Activated naive CD4-positive, alpha-beta T cell treated with anti-CD3 and anti-CD28 coated beads for 36 hours (primary cell): ENCODE measurements around the gene AQP1. TPM values are rescaled to one million over a fixed set of nuclear protein-coding genes. Genes with fewer than 3 reads are reported as not detected.
A peak's percentile ranks its signal among the peaks of the same experiment; 100 is the strongest.

Source experiments
- CTCF ChIA-PET: fragments of 350-600 bp; sonication (Branson Sonifier 250); formaldehyde crosslinking; loops from one replicate; lab custom pipeline; 2021; ENCODE audit warnings: antibody characterized with exemption; lab: Charles Lee
- DNase-seq: peaks from one replicate; pipeline ENCODE4 v3.0.0-alpha.2; 2020
- H3K27ac Mint-ChIP-seq: one replicate; pipeline ENCODE4 v1.8.0; 2021; ENCODE audit warnings: mild to moderate bottlenecking, mixed read lengths
- H3K27me3 Mint-ChIP-seq: one replicate; pipeline ENCODE4 v1.8.0; 2021; ENCODE audit warnings: low read depth, mixed read lengths
- H3K36me3 Mint-ChIP-seq: one replicate; pipeline ENCODE4 v1.8.0; 2021; ENCODE audit warnings: low read depth, mixed read lengths
- H3K4me1 Mint-ChIP-seq: one replicate; pipeline ENCODE4 v1.8.0; 2021; ENCODE audit warnings: low read depth, mixed read lengths
- H3K4me3 Mint-ChIP-seq: one replicate; pipeline ENCODE4 v1.8.0; 2021; ENCODE audit warnings: mild to moderate bottlenecking, moderate library complexity, mixed read lengths
- H3K9me3 Mint-ChIP-seq: one replicate; pipeline ENCODE4 v1.8.0; 2021; ENCODE audit warnings: mixed read lengths
- intact Hi-C: fragments of 100-400 bp; cut with micrococcal nuclease; formaldehyde crosslinking; loops from one replicate; pipeline ENCODE4 v1.15.1; 2023
- total RNA-seq, 2 experiments: library from RNA; stranded (reverse); gene quantifications; one replicate each; pipeline ENCODE4 v1.2.3, GENCODE V29; 2021

The AQP1 gene
- total RNA-seq, 2 experiments from 2014 or later, result 0.25 to 0.48 TPM

DNA sequence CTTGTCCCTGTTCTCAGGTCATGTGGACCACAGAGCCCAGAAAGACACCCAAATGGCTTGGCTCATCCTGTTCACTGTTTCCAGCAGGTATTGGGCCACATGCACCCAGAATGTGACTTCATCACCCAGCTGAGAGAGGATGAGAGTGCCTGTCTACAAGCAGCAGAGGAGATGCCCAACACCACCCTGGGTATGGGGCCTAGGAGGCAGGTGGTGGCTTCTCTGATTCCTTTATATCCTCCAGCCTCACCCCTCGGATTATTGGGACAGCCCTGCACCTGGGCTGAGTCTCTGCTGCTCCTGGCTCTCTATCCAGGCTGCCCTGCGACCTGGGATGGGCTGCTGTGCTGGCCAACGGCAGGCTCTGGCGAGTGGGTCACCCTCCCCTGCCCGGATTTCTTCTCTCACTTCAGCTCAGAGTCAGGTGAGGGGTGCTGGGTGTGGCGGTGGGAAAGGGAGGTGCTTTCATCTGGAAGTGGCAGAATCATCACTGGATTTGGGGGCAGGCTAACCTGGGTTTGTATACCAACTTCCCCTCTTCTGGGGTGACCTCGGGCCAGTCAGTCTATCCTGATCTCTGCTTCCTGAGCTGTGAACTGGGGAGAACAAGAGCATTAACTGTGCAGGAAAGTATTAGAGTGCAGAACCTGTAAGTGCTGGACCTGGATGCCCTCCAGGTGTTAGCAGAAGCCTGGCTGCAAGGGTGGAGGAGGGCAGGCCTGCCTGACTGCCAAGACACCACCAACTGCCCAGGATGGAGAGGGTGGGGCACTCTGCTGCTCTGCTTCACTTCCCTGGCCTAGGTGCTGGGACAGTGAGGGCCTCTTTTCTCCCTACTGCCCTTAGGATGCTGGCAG lies 57.3 kb downstream of the AQP1 start:
- Mint-ChIP-seq H3K9me3 (no peaks in the 10 kb centered on the region), H3K4me1 (no peaks in the 10 kb centered on the region)

GRCh38 chr7:30969604-30969970 lies 57.9 kb downstream of the AQP1 start:
- H3K4me1 Mint-ChIP-seq, result no peaks in the 10 kb centered on the region

More for the DNA sequence above, 57.3 kb downstream of the AQP1 start:
- H3K27me3 Mint-ChIP-seq, result peaks cover 20% of the 10 kb centered on the region
- no peaks in the 10 kb centered on the region for H3K36me3 Mint-ChIP-seq
- DNase-seq, result no peak
- H3K27ac Mint-ChIP-seq, result no peak overlapping the region
- no peak overlapping the region for H3K4me3 Mint-ChIP-seq
- intact Hi-C loops, result no loop called here
- CTCF ChIA-PET, result interaction anchor here (0.7 kb wide), 1 partner anchor 15 kb away, joined by 3 read pairs; no protein-coding TSS in a partner anchor

GRCh38 chr7:30970074-30970473 lies 58.4 kb downstream of the AQP1 start:
- DNase-seq, result no peak
- no peaks in the 10 kb centered on the region for H3K4me1 Mint-ChIP-seq
- intact Hi-C loops, result no loop called here
- peaks cover 18% of the 10 kb centered on the region for H3K27me3 Mint-ChIP-seq
- H3K36me3 Mint-ChIP-seq, result no peaks in the 10 kb centered on the region
- H3K4me3 Mint-ChIP-seq, result no peak overlapping the region
- no peaks in the 10 kb centered on the region for H3K9me3 Mint-ChIP-seq
- no peak overlapping the region for H3K27ac Mint-ChIP-seq
- CTCF ChIA-PET, result interaction anchor here (6.8 kb wide), 1 partner anchor 31 kb away, joined by 36 read pairs; no protein-coding TSS in a partner anchor

More at GRCh38 chr7:30969604-30969970, 57.9 kb downstream of the AQP1 start:
- Mint-ChIP-seq H3K27me3 (peaks cover 18% of the 10 kb centered on the region), H3K4me3 (no peak overlapping the region), H3K27ac (no peak overlapping the region), H3K9me3 (no peaks in the 10 kb centered on the region), H3K36me3 (no peaks in the 10 kb centered on the region)
- DNase-seq, result no peak
- intact Hi-C loops, result no loop called here
- CTCF ChIA-PET, result interaction anchor here (6.8 kb wide), 1 partner anchor 31 kb away, joined by 36 read pairs; no protein-coding TSS in a partner anchor

GRCh38 chr7:30970594-30971094 lies 59.0 kb downstream of the AQP1 start:
- Mint-ChIP-seq H3K36me3 (no peaks in the 10 kb centered on the region), H3K27me3 (peaks cover 19% of the 10 kb centered on the region), H3K27ac (no peak overlapping the region), H3K4me3 (no peak overlapping the region), H3K4me1 (no peaks in the 10 kb centered on the region), H3K9me3 (no peaks in the 10 kb centered on the region)
- CTCF ChIA-PET, result interaction anchor here (1.9 to 6.8 kb wide), 2 partner anchors 11 to 32 kb away, joined by 4 to 36 read pairs; no protein-coding TSS in a partner anchor
- intact Hi-C loops, result no loop called here
- no peak for DNase-seq

- no peaks in the 10 kb centered on the region for H3K36me3 Mint-ChIP-seq
- no peak overlapping the region for H3K4me3 Mint-ChIP-seq
- H3K27ac Mint-ChIP-seq, result no peak overlapping the region
- H3K27me3 Mint-ChIP-seq, result peaks cover 21% of the 10 kb centered on the region
- intact Hi-C loops, result no loop called here
- CTCF ChIA-PET, result interaction anchor here (1.9 to 6.8 kb wide), 3 partner anchors 10 to 151 kb away, joined by 4 to 36 read pairs (median 5); no protein-coding TSS in a partner anchor
- DNase-seq, result no peak
- H3K9me3 Mint-ChIP-seq, result no peaks in the 10 kb centered on the region
- no peaks in the 10 kb centered on the region for H3K4me1 Mint-ChIP-seq
Observed at GRCh38 chr7:30971440-30971839, 59.8 kb downstream of the AQP1 start.

DNA sequence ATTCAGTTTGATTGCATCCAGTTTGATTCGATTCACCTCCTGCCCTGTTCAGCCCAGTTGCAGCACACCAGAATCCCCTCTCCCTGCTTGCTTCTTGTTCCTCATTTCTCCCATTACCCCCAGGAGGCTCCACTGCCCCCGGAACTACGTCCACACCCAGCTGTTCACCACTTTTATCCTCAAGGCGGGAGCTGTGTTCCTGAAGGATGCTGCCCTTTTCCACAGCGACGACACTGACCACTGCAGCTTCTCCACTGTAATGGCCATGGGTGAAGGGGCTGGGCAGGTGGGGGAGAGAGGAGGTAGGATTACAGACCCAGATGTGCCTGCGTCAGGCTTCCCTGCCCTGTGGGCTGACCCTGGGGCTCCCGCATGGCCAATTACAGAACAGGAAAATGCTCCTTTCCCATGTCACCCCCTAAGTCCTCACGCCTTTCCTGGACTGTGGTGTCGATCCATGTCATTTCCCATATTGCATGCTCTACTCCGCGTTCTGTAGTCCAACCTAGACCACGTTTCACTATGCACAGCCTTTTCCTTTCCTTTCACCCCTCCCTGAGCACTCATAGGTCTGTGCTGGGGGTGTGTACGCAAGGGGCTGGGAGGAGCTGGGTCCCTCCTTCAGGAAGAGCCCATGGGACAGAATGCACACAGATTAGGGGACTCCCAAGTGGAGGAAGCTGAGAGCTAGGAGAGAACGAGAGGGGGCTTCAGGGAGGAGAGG lies 60.3 kb downstream of the AQP1 start:
- no peak overlapping the region for H3K27ac Mint-ChIP-seq
- intact Hi-C loops, result no loop called here
- no peak overlapping the region for H3K4me3 Mint-ChIP-seq
- no peaks in the 10 kb centered on the region for H3K9me3 Mint-ChIP-seq
- no peaks in the 10 kb centered on the region for H3K4me1 Mint-ChIP-seq
- CTCF ChIA-PET, result interaction anchor here (1.3 to 6.8 kb wide), 4 partner anchors 10 to 150 kb away, joined by 3 to 36 read pairs (median 4); no protein-coding TSS in a partner anchor
- no peaks in the 10 kb centered on the region for H3K36me3 Mint-ChIP-seq
- no peak for DNase-seq
- H3K27me3 Mint-ChIP-seq, result peaks cover 19% of the 10 kb centered on the region

GRCh38 chr7:30973292-30973691 lies 61.6 kb downstream of the AQP1 start:
- CTCF ChIA-PET, result interaction anchor here (1.2 to 6.8 kb wide), 8 partner anchors 10 to 174 kb away, joined by 3 to 36 read pairs (median 4); no protein-coding TSS in a partner anchor
- intact Hi-C loops, result no loop called here
- no peaks in the 10 kb centered on the region for H3K9me3 Mint-ChIP-seq
- H3K4me1 Mint-ChIP-seq, result no peaks in the 10 kb centered on the region
- H3K27ac Mint-ChIP-seq, result no peak overlapping the region
- no peak overlapping the region for H3K4me3 Mint-ChIP-seq
- DNase-seq, result no peak
- H3K27me3 Mint-ChIP-seq, result peaks cover 20% of the 10 kb centered on the region
- no peaks in the 10 kb centered on the region for H3K36me3 Mint-ChIP-seq

- H3K4me3 Mint-ChIP-seq, result no peak overlapping the region
- peaks cover 23% of the 10 kb centered on the region for H3K27me3 Mint-ChIP-seq
- intact Hi-C loops, result loop anchor here (1.0 kb wide), 3 partner anchors 36 to 231 kb away; no protein-coding TSS in a partner anchor
- no peak for DNase-seq
- H3K27ac Mint-ChIP-seq, result no peak overlapping the region
- CTCF ChIA-PET, result interaction anchor here (1.1 to 6.8 kb wide), 9 partner anchors 8 to 174 kb away, joined by 3 to 36 read pairs (median 4); no protein-coding TSS in a partner anchor
- no peaks in the 10 kb centered on the region for H3K9me3 Mint-ChIP-seq
- H3K4me1 Mint-ChIP-seq, result no peaks in the 10 kb centered on the region
- H3K36me3 Mint-ChIP-seq, result no peaks in the 10 kb centered on the region
Observed at GRCh38 chr7:30973791-30974604, 62.3 kb downstream of the AQP1 start.

DNA sequence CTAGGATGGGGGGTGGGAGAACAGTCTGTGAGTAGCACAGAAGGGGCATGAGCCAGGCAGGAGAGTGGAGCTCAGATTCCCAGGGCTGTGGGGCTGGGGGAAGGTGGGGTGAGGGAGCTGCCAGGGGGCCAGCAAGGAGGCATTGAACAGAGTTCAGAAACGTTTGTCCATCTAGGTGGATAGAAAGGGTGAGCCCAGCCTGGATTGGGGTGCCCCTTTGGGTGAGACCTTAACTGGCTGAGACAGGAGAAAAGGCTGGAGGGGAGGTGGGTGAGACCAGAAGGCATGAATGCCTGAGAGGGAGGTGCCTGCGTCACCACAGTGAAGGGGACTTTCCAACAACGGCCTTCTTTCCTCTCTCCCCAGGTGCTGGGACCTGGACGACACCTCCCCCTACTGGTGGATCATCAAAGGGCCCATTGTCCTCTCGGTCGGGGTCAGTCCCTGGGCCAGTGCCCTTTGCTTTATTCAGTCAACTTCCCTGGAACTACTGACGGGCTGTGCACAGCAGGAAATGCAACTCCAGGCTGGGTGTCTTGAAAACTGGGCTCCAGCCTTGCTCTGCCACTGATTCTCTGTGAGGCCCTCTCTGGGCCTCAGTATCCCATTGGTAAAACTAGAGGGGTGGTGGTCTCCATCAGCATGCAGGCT lies 63.1 kb downstream of the AQP1 start:
- peak; percentile 84 for DNase-seq

More for the DNA sequence above, 63.1 kb downstream of the AQP1 start:
- H3K36me3 Mint-ChIP-seq, result no peaks in the 10 kb centered on the region
- peaks cover 27% of the 10 kb centered on the region for H3K27me3 Mint-ChIP-seq
- H3K4me3 Mint-ChIP-seq, result no peak overlapping the region
- CTCF ChIA-PET, result interaction anchor here (1.1 to 6.8 kb wide), 8 partner anchors 9 to 175 kb away, joined by 3 to 36 read pairs (median 4); no protein-coding TSS in a partner anchor
- intact Hi-C loops, result loop anchor here (1.0 to 5.0 kb wide), 4 partner anchors 36 to 272 kb away; no protein-coding TSS in a partner anchor
- no peaks in the 10 kb centered on the region for H3K4me1 Mint-ChIP-seq
- no peaks in the 10 kb centered on the region for H3K9me3 Mint-ChIP-seq
- H3K27ac Mint-ChIP-seq, result no peak overlapping the region
